Parathyroid adenoma (tissue), 2 donors: ENCODE data around the gene MT1X.

Experiments used
- H2AFZ ChIP-seq: fragments of 300-600 bp; sonication (generic); one replicate; pipeline ENCODE4 v1.7.0; 2017; ENCODE audit warnings: antibody characterized with exemption, mild to moderate bottlenecking
- H3K27ac ChIP-seq: fragments of 300-600 bp; sonication (generic); one replicate; pipeline ENCODE4 v1.7.0; 2017
- H3K27me3 ChIP-seq: fragments of 300-600 bp; sonication (generic); one replicate; pipeline ENCODE4 v1.7.0; 2017; ENCODE audit warnings: low read length; ENCODE audit not compliant: control insufficient read depth, insufficient read depth
- H3K36me3 ChIP-seq: fragments of 300-600 bp; sonication (generic); one replicate; pipeline ENCODE4 v1.7.0; 2017; ENCODE audit warnings: low read length; ENCODE audit not compliant: control insufficient read depth, insufficient read depth
- H3K4me1 ChIP-seq: fragments of 300-600 bp; sonication (generic); one replicate; pipeline ENCODE4 v1.7.0; 2017; ENCODE audit warnings: control low read depth
- H3K4me2 ChIP-seq: fragments of 300-600 bp; sonication (generic); one replicate; pipeline ENCODE4 v1.7.0; 2017; ENCODE audit warnings: low read length
- H3K4me3 ChIP-seq: fragments of 300-600 bp; sonication (generic); one replicate; pipeline ENCODE4 v1.7.0; 2017; ENCODE audit warnings: low read depth, low read length
- H3K79me2 ChIP-seq: fragments of 300-600 bp; sonication (generic); one replicate; pipeline ENCODE4 v1.7.0; 2017; ENCODE audit warnings: control low read depth
- H3K9ac ChIP-seq: fragments of 300-600 bp; sonication (generic); one replicate; pipeline ENCODE4 v1.7.0; 2017; ENCODE audit warnings: mild to moderate bottlenecking
- H3K9me3 ChIP-seq: fragments of 300-600 bp; sonication (generic); one replicate; pipeline ENCODE4 v1.7.0; 2017; ENCODE audit warnings: low read length; ENCODE audit not compliant: control insufficient read depth
- TF ChIP-seq, protein P1 (sequence below): fragments of 300-600 bp; sonication (generic); IDR thresholded peaks from one replicate; pipeline ENCODE4 v1.7.0; 2017; ENCODE audit warnings: antibody characterized with exemption, mild to moderate bottlenecking
- donor health status: primary hyperparathyroidism.

The MT1X gene

GRCh38 chr16:56679078-56679730 is 3.1 kb upstream of the MT1X start:
- Histone ChIP-seq H3K36me3 (no peaks in the 10 kb centered on the region), H3K4me3 (no peak overlapping the region), H3K27ac (peak overlapping the region; percentile 9), H3K79me2 (no peaks in the 10 kb centered on the region), H2AFZ (peak overlapping the region; percentile 31), H3K27me3 (no peaks in the 10 kb centered on the region), H3K4me2 (no peak overlapping the region), H3K4me1 (peaks cover 13% of the 10 kb centered on the region), H3K9ac (no peak overlapping the region), H3K9me3 (no peaks in the 10 kb centered on the region)
- TF ChIP-seq, protein P1, sequence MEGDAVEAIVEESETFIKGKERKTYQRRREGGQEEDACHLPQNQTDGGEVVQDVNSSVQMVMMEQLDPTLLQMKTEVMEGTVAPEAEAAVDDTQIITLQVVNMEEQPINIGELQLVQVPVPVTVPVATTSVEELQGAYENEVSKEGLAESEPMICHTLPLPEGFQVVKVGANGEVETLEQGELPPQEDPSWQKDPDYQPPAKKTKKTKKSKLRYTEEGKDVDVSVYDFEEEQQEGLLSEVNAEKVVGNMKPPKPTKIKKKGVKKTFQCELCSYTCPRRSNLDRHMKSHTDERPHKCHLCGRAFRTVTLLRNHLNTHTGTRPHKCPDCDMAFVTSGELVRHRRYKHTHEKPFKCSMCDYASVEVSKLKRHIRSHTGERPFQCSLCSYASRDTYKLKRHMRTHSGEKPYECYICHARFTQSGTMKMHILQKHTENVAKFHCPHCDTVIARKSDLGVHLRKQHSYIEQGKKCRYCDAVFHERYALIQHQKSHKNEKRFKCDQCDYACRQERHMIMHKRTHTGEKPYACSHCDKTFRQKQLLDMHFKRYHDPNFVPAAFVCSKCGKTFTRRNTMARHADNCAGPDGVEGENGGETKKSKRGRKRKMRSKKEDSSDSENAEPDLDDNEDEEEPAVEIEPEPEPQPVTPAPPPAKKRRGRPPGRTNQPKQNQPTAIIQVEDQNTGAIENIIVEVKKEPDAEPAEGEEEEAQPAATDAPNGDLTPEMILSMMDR: no peak

DNA sequence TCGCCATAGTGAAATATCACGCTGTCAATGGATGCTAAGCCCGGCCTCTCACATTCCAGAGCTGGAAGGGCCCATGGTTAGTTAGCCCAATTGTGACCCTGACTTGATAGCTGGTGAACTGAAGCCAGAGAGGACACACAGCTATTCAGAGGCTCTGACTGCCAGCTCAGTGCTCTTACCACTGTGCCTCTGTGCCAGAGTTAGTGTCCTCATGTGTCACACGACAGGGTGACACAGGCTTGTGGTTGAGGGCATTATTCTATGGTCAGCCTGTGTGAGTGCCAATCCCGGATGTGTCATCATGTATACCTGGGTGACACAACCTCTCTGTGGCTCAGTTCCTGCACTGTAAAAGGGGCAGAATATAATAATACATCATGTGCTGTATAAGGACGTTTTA is 2.5 kb upstream of the MT1X start:
- H3K4me3 ChIP-seq: no peak overlapping the region
- H3K9me3 ChIP-seq: no peaks in the 10 kb centered on the region
- H3K36me3 ChIP-seq: no peaks in the 10 kb centered on the region
- H3K4me1 ChIP-seq: peaks cover 13% of the 10 kb centered on the region
- H3K27me3 ChIP-seq: no peaks in the 10 kb centered on the region
- TF ChIP-seq, protein P1: no peak
- no peak overlapping the region for H3K4me2 ChIP-seq
- H3K9ac ChIP-seq: no peak overlapping the region
- no peaks in the 10 kb centered on the region for H3K79me2 ChIP-seq
- peak overlapping the region; percentile 9 for H3K27ac ChIP-seq
- H2AFZ ChIP-seq: no peak overlapping the region

- Histone ChIP-seq H3K36me3 (no peaks in the 10 kb centered on the region), H3K9me3 (no peaks in the 10 kb centered on the region), H2AFZ (peak overlapping the region; percentile 85), H3K79me2 (no peaks in the 10 kb centered on the region), H3K4me3 (peak overlapping the region; percentile 72), H3K27ac (peak overlapping the region; percentile 79), H3K9ac (peak overlapping the region; percentile 17), H3K27me3 (no peaks in the 10 kb centered on the region), H3K4me2 (peak overlapping the region; percentile 73), H3K4me1 (peaks cover 19% of the 10 kb centered on the region)
- TF ChIP-seq, protein P1: no peak
Observed at GRCh38 chr16:56682703-56683397, 580 bp downstream of the MT1X start.

- H3K79me2 ChIP-seq: no peaks in the 10 kb centered on the region
- peak overlapping the region; percentile 9 for H2AFZ ChIP-seq
- peak overlapping the region; percentile 79 for H3K27ac ChIP-seq
- no peaks in the 10 kb centered on the region for H3K9me3 ChIP-seq
- no peaks in the 10 kb centered on the region for H3K27me3 ChIP-seq
- H3K36me3 ChIP-seq: no peaks in the 10 kb centered on the region
- no peak overlapping the region for H3K9ac ChIP-seq
- H3K4me2 ChIP-seq: peak overlapping the region; percentile 73
- H3K4me1 ChIP-seq: peaks cover 19% of the 10 kb centered on the region
- TF ChIP-seq, protein P1: no peak
- H3K4me3 ChIP-seq: no peak overlapping the region
Observed at GRCh38 chr16:56683424-56684172, 1.3 kb downstream of the MT1X start.
